ENCODE data around the gene ADAM23.

ADAM23 gene

DNA sequence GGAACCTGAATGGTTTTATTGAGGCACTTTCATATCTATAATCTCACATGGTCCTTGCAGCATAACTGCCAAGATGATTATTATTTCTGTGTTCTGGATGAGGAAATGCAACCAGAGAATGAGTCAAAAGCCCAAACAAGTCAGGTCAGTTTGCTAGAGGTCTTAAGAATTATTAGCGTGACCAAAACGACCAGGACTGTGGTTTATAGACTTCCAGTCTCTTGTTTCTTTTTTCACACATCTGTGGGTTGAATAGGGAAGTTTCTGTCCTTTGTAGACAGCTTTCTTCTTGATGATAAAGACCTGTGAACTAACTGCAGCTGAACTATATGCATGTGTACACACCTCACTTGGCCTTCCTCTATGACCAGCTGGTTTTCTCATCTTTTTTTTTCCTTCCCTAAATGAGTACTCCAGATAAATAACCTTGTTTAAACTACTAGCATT is 13.9 kb downstream of the ADAM23 start:
- H3K4me3 ChIP-seq (ENCODE audit: low read depth in 1 of 2, low read length in 1 of 2) = no peak overlapping the region
- H3K27me3 ChIP-seq = peaks cover 23% of the 10 kb centered on the region
- no peak overlapping the region for H3K27ac ChIP-seq
- no peaks in the 10 kb centered on the region for H3K4me1 ChIP-seq (ENCODE audit: control insufficient read depth in 1 of 2, insufficient read depth in 1 of 2, low read depth in 1 of 2, low read length in 1 of 2)
- H3K36me3 ChIP-seq = no peaks in the 10 kb centered on the region
- H3K9me3 ChIP-seq = no peaks in the 10 kb centered on the region
- TF ChIP-seq, protein P1, sequence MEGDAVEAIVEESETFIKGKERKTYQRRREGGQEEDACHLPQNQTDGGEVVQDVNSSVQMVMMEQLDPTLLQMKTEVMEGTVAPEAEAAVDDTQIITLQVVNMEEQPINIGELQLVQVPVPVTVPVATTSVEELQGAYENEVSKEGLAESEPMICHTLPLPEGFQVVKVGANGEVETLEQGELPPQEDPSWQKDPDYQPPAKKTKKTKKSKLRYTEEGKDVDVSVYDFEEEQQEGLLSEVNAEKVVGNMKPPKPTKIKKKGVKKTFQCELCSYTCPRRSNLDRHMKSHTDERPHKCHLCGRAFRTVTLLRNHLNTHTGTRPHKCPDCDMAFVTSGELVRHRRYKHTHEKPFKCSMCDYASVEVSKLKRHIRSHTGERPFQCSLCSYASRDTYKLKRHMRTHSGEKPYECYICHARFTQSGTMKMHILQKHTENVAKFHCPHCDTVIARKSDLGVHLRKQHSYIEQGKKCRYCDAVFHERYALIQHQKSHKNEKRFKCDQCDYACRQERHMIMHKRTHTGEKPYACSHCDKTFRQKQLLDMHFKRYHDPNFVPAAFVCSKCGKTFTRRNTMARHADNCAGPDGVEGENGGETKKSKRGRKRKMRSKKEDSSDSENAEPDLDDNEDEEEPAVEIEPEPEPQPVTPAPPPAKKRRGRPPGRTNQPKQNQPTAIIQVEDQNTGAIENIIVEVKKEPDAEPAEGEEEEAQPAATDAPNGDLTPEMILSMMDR (IDR thresholded peaks at IDR 0.05) = no peak

DNA sequence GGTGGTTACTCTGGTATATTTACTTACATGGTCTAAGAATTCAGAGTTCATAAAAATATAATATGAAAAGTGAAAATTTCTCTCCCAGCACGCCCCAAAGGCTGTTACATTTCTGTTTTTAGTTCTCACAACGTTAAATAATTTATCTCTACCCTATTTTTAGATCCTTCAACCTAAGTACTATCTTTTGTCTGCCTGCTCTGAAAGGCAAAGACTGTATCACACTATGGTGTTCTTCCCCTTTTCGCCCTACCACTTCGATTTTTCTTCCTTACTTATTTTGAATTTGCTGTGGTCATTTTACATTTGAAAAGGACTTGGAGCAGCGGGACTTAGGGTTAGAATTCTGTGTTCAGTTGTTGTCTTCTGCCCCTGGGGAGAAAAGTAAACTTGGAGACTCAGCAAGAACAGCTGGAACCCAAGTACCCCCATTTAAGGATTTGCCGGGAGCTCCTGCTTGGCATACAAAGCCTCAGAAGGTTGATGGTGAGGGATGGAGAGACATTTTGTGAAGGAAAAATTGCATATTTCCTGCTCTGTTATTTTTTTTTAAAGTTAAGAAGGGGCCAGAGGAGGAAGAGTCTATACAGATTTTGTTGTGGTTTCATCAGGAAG is 19.0 kb downstream of the ADAM23 start:
- H3K4me1 ChIP-seq (ENCODE audit: control insufficient read depth in 1 of 2, insufficient read depth in 1 of 2, low read depth in 1 of 2, low read length in 1 of 2) = no peaks in the 10 kb centered on the region
- no peaks in the 10 kb centered on the region for H3K36me3 ChIP-seq
- no peak overlapping the region for H3K4me3 ChIP-seq (ENCODE audit: low read depth in 1 of 2, low read length in 1 of 2)
- H3K27me3 ChIP-seq = peaks cover 17% of the 10 kb centered on the region
- TF ChIP-seq, protein P1 (IDR thresholded peaks at IDR 0.05) = no peak
- no peak overlapping the region for H3K27ac ChIP-seq
- H3K9me3 ChIP-seq = no peaks in the 10 kb centered on the region

DNA sequence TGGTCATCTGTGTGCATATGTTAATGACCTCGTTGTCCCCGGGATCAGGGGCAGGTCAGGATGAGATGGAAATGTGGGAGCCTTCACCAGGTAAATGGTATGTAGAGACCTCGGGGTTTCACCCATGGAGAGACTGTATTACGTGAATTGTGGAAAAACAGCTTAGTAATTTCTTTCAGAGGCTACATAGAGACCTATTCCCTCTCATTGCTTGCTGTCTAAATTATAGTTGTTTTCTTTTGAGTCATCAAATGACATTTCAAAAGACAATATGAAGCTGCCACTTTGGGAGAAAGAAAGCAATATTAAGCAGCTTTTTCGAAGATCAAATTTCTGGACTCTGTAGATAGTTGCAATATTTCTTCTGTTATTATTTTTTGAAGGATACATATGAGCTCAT is 20.4 kb downstream of the ADAM23 start:
- TF ChIP-seq, protein P1 (IDR thresholded peaks at IDR 0.05) = no peak

DNA sequence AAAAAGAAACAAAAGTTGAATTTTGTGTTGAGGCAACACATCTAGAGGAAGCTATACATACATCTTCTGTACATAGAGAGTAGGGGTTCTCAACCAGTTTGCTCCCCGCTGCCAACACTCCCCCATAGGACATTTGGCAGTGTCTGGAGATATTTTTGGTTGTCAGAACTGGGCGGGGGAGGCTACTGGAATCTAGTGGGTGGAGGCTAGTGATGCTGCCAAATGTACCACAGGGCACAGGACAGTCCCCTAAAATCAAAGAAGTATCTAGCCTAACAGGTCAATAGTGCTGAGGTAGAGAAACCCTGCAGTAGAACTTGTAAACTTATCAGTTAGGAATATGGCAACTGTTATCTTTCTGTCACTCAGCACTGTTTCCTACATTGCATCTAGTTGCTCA is 21.3 kb downstream of the ADAM23 start:
- Histone ChIP-seq H3K27ac (no peak overlapping the region), H3K27me3 (peaks cover 15% of the 10 kb centered on the region), H3K9me3 (no peaks in the 10 kb centered on the region), H3K4me1 (ENCODE audit: control insufficient read depth in 1 of 2, insufficient read depth in 1 of 2, low read depth in 1 of 2, low read length in 1 of 2) (no peaks in the 10 kb centered on the region), H3K36me3 (no peaks in the 10 kb centered on the region), H3K4me3 (ENCODE audit: low read depth in 1 of 2, low read length in 1 of 2) (no peak overlapping the region)
- TF ChIP-seq, protein P1 (IDR thresholded peaks at IDR 0.05) = no peak

More for the DNA sequence above, 20.4 kb downstream of the ADAM23 start:
- no peaks in the 10 kb centered on the region for H3K4me1 ChIP-seq (ENCODE audit: control insufficient read depth in 1 of 2, insufficient read depth in 1 of 2, low read depth in 1 of 2, low read length in 1 of 2)
- H3K27me3 ChIP-seq = peaks cover 15% of the 10 kb centered on the region
- no peaks in the 10 kb centered on the region for H3K36me3 ChIP-seq
- H3K9me3 ChIP-seq = no peaks in the 10 kb centered on the region
- no peak overlapping the region for H3K4me3 ChIP-seq (ENCODE audit: low read depth in 1 of 2, low read length in 1 of 2)
- no peak overlapping the region for H3K27ac ChIP-seq

DNA sequence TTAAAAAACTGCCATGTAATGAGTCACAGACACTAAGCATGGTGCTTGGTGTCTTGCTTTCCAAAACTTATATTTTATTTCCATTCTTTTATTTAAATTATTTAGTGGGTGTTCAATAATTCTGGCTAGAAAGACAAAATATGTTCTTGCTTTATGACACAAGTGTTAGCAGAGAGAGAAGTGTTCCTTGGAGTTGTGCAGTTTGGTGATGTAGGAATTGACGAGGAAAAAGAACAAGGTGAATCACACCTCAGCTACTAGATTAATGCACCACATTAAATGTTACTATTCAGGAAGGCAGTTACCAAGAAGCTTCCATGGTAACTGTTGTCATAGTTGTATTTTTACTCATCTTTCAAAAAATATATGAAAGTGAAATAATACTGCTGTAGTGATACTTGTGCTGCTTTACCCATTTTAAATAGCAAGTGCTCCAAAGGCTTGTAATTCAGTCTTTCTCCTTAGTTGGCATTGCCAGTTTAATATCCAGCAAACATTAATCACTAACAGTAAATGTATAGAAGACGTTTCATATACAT is 28.3 kb downstream of the ADAM23 start:
- Histone ChIP-seq H3K4me3 (ENCODE audit: low read depth in 1 of 2, low read length in 1 of 2) (no peak overlapping the region), H3K4me1 (ENCODE audit: control insufficient read depth in 1 of 2, insufficient read depth in 1 of 2, low read depth in 1 of 2, low read length in 1 of 2) (no peaks in the 10 kb centered on the region), H3K27ac (no peak overlapping the region), H3K27me3 (no peaks in the 10 kb centered on the region), H3K9me3 (no peaks in the 10 kb centered on the region), H3K36me3 (no peaks in the 10 kb centered on the region)
- TF ChIP-seq, protein P1 (IDR thresholded peaks at IDR 0.05) = no peak

All from neutrophil (primary cell).